H1 (cell line): Measurements from ENCODE around the gene HIVEP3. TPM values are rescaled to one million over a fixed set of nuclear protein-coding genes. Genes with fewer than 3 reads are reported as not detected.

Experiments
- CTCF ChIA-PET: fragments of 300-600 bp; sonication (Branson Sonifier 250); formaldehyde crosslinking; loops from one replicate; lab custom pipeline; 2021; ENCODE audit not compliant: partially characterized antibody; lab: Charles Lee
- POLR2A ChIA-PET: fragments of 300-600 bp; sonication (Branson Sonifier 250); formaldehyde crosslinking; loops from one replicate; lab custom pipeline; 2021; ENCODE audit warnings: inconsistent platforms; ENCODE audit not compliant: partially characterized antibody; lab: Charles Lee
- DNase-seq, 2 experiments: peaks; one replicate each; pipeline versions ENCODE4 v3.0.0 to v3.0.0-alpha.2; 2010 to 2022; ENCODE audit warnings: low spot score in 2 of 2, low read depth in 1 of 2, mixed read lengths in 1 of 2
- FAIRE-seq: peaks from 2 replicates; lab custom pipeline; 2011; peaks lifted over from hg19 to GRCh38; lab: Jason Lieb, UNC
- H2AFZ ChIP-seq: 2 replicates; pipeline ENCODE4 v1.8.1; 2012; ENCODE audit warnings: low read length, inconsistent platforms
- H2AK5ac ChIP-seq: 2 replicates; pipeline ENCODE4 v1.6.1; 2013; ENCODE audit warnings: low read depth, low read length
- H2BK120ac ChIP-seq: replicated peaks from 2 replicates; pipeline ENCODE3; 2013; ENCODE audit warnings: low read depth, low read length, inconsistent platforms
- H2BK12ac ChIP-seq: 2 replicates; pipeline ENCODE4 v1.6.1; 2013; ENCODE audit warnings: low read depth, low read length
- H2BK15ac ChIP-seq: 2 replicates; pipeline ENCODE4 v1.6.1; 2013; ENCODE audit warnings: low read length
- H2BK20ac ChIP-seq: 2 replicates; pipeline ENCODE4 v1.6.1; 2013; ENCODE audit warnings: low read length
- H2BK5ac ChIP-seq: 2 replicates; pipeline ENCODE4 v1.6.1; 2013; ENCODE audit warnings: low read depth, low read length
- H3K14ac ChIP-seq: 2 replicates; pipeline ENCODE4 v1.6.1; 2013; ENCODE audit warnings: inconsistent platforms; ENCODE audit not compliant: insufficient read length
- H3K18ac ChIP-seq: 2 replicates; pipeline ENCODE4 v1.6.1; 2013; ENCODE audit warnings: low read length; ENCODE audit errors: extremely low read depth
- H3K23ac ChIP-seq: 2 replicates; pipeline ENCODE4 v1.6.1; 2013; ENCODE audit warnings: inconsistent platforms; ENCODE audit not compliant: insufficient read length
- H3K23me2 ChIP-seq: 2 replicates; pipeline ENCODE4 v1.6.1; 2013; ENCODE audit warnings: low read depth, low read length
- H3K27ac ChIP-seq: 2 replicates; pipeline ENCODE4 v1.6.1; 2011; ENCODE audit warnings: low read depth, low read length, inconsistent platforms
- H3K27me3 ChIP-seq, 4 experiments: replicated peaks in 1 of 4; 1 replicate in 1 of 4; 2 replicates in 3 of 4; pipeline versions ENCODE4 v1.6.1 to v1.8.1; 2011 to 2013; ENCODE audit warnings: low read length in 3 of 4, mild to moderate bottlenecking in 3 of 4, inconsistent platforms in 2 of 4, mixed read lengths in 2 of 4, moderate library complexity in 1 of 4; ENCODE audit not compliant: control insufficient read depth in 3 of 4, insufficient read depth in 3 of 4; ENCODE audit errors: extremely low read depth in 1 of 4
- H3K36me3 ChIP-seq, 4 experiments: 2 replicates each; pipeline versions ENCODE4 v1.6.1 to v1.8.1; 2011 to 2013; ENCODE audit warnings: mild to moderate bottlenecking in 4 of 4, low read length in 3 of 4, moderate library complexity in 2 of 4, control low read depth in 1 of 4, inconsistent platforms in 1 of 4; ENCODE audit not compliant: insufficient read depth in 4 of 4, control insufficient read depth in 2 of 4
- H3K4ac ChIP-seq: replicated peaks from 2 replicates; pipeline ENCODE3; 2013; ENCODE audit warnings: low read length, low read depth, mixed read lengths, inconsistent platforms; ENCODE audit not compliant: insufficient read length
- H3K4me1 ChIP-seq, 4 experiments: replicated peaks in 1 of 4; 1 replicate in 1 of 4; 2 replicates in 3 of 4; pipeline versions ENCODE4 v1.6.1 to v1.8.1; 2011 to 2013; ENCODE audit warnings: low read length in 3 of 4, inconsistent platforms in 2 of 4, mixed read lengths in 1 of 4; ENCODE audit not compliant: insufficient read depth in 4 of 4, control insufficient read depth in 3 of 4
- H3K4me2 ChIP-seq, 2 experiments: 2 replicates each; pipeline versions ENCODE4 v1.6.1 to v1.8.1; 2011 to 2013; ENCODE audit warnings: low read depth in 2 of 2, low read length in 2 of 2, control low read depth in 1 of 2, inconsistent platforms in 1 of 2, mild to moderate bottlenecking in 1 of 2; ENCODE audit not compliant: insufficient read depth in 1 of 2
- H3K4me3 ChIP-seq, 4 experiments: fragments of 200-600, 300-600 bp in 1 of 4; sonication (generic), shearing (Covaris generic), sonication (Bioruptor Twin) in 1 of 4; 2 replicates each; pipeline versions ENCODE4 v1.5.1 to v1.8.1; 2011 to 2016; ENCODE audit warnings: low read length in 4 of 4, low read depth in 3 of 4, control low read depth in 2 of 4, inconsistent platforms in 2 of 4, mild to moderate bottlenecking in 2 of 4, mixed read lengths in 1 of 4, moderate library complexity in 1 of 4; ENCODE audit not compliant: insufficient read depth in 2 of 4; ENCODE audit errors: extremely low read depth in 1 of 4
- H3K56ac ChIP-seq: replicated peaks from 2 replicates; pipeline ENCODE3; 2013; ENCODE audit warnings: low read depth, mild to moderate bottlenecking, mixed read lengths, low read length, inconsistent platforms; ENCODE audit not compliant: insufficient read length
- H3K79me1 ChIP-seq: 2 replicates; pipeline ENCODE4 v1.6.1; 2013; ENCODE audit warnings: low read depth, low read length, control low read depth
- H3K79me2 ChIP-seq, 2 experiments: 2 replicates each; pipeline versions ENCODE4 v1.6.1 to v1.8.1; 2012 to 2013; ENCODE audit warnings: low read length in 2 of 2, mild to moderate bottlenecking in 2 of 2, inconsistent platforms in 1 of 2; ENCODE audit not compliant: insufficient read depth in 2 of 2, control insufficient read depth in 1 of 2
- H3K9ac ChIP-seq, 4 experiments: replicated peaks in 1 of 4; 1 replicate in 1 of 4; 2 replicates in 3 of 4; pipeline versions ENCODE4 v1.6.1 to v1.8.1; 2011 to 2013; ENCODE audit warnings: low read depth in 3 of 4, low read length in 3 of 4, control low read depth in 2 of 4, mild to moderate bottlenecking in 2 of 4, moderate library complexity in 2 of 4, inconsistent platforms in 1 of 4; ENCODE audit errors: extremely low read depth in 1 of 4
- H3K9me3 ChIP-seq, 2 experiments: 2 replicates each; pipeline versions ENCODE4 v1.6.1 to v1.8.1; 2012 to 2013; ENCODE audit warnings: mild to moderate bottlenecking in 2 of 2, moderate library complexity in 2 of 2, control low read depth in 1 of 2, inconsistent platforms in 1 of 2, low read depth in 1 of 2, low read length in 1 of 2, mixed read lengths in 1 of 2; ENCODE audit not compliant: insufficient read depth in 2 of 2
- H4K20me1 ChIP-seq, 2 experiments: replicated peaks in 1 of 2; 2 replicates each; pipeline versions ENCODE3 to v1.8.1; 2011 to 2013; ENCODE audit warnings: inconsistent platforms in 2 of 2, low read length in 2 of 2, mild to moderate bottlenecking in 1 of 2; ENCODE audit not compliant: insufficient read depth in 2 of 2, control insufficient read depth in 1 of 2
- H4K5ac ChIP-seq: 2 replicates; pipeline ENCODE4 v1.6.1; 2013; ENCODE audit warnings: low read length, low read depth, mixed read lengths, inconsistent platforms; ENCODE audit not compliant: insufficient read length
- H4K8ac ChIP-seq: 2 replicates; pipeline ENCODE4 v1.8.0; 2013; ENCODE audit warnings: mild to moderate bottlenecking, moderate library complexity, low read length, inconsistent platforms; ENCODE audit not compliant: insufficient read depth; ENCODE audit errors: extremely low read depth
- H4K91ac ChIP-seq: replicated peaks from 2 replicates; pipeline ENCODE3; 2013; ENCODE audit warnings: low read length, mixed read lengths, inconsistent platforms; ENCODE audit not compliant: insufficient read length
- BCL11A ChIP-seq, 2 experiments: IDR thresholded peaks; one replicate each; pipeline ENCODE4 v1.6.1; 2011; ENCODE audit warnings: low read depth in 2 of 2, low read length in 2 of 2, mild to moderate bottlenecking in 2 of 2
- BRCA1 ChIP-seq: IDR thresholded peaks from 2 replicates; pipeline ENCODE4 v1.6.1; 2012; ENCODE audit warnings: low read depth, low read length, improper control_type of control experiment
- CBX8 ChIP-seq: fragments of 300-800, 300-1000 bp; sonication (generic); IDR thresholded peaks from 2 replicates; pipeline ENCODE4 v1.7.1; 2016; ENCODE audit warnings: low read depth, low read length, borderline replicate concordance
- CEBPB ChIP-seq: IDR thresholded peaks from 2 replicates; pipeline ENCODE4 v1.6.1; 2012; ENCODE audit warnings: low read depth, low read length
- GABPA ChIP-seq: IDR thresholded peaks from 2 replicates; pipeline ENCODE4 v1.6.1; 2011; ENCODE audit warnings: mild to moderate bottlenecking, low read length, moderate library complexity, borderline replicate concordance; ENCODE audit not compliant: insufficient read depth
- NANOG ChIP-seq: IDR thresholded peaks from 2 replicates; pipeline ENCODE4 v1.6.1; 2011; ENCODE audit warnings: low read length, low read depth, mild to moderate bottlenecking, inconsistent platforms; ENCODE audit not compliant: insufficient read depth, poor library complexity, severe bottlenecking
- WGBS, 2 experiments: shearing (Covaris generic) in 1 of 2; methylation state at CpG; one replicate each; pipeline versions ENCODE4 v1.1.6 to v1.1.7; 2013 to 2015; ENCODE audit warnings: low lambda C conversion rate in 2 of 2, mixed read lengths in 2 of 2, inconsistent platforms in 1 of 2, low coverage in 1 of 2, missing lambda C conversion rate in 1 of 2; ENCODE audit not compliant: insufficient replicate concordance in 2 of 2, insufficient coverage in 1 of 2, insufficient read length in 1 of 2; ENCODE audit errors: extremely low coverage in 1 of 2, missing lambda C conversion rate in 1 of 2; 5-methylcytosine and 5-hydroxymethylcytosine counted together
- polyA plus RNA-seq, 7 experiments: library from polyadenylated mRNA; depleted of rRNA in 3 of 7; stranded (reverse) in 5 of 7; unstranded in 2 of 7; fragments of >200 nt in 5 of 7; fragments of 200-250 nt in 2 of 7; gene quantifications; 1 replicate in 5 of 7; 2 replicates in 1 of 7; 4 replicates in 1 of 7; pipeline versions ENCODE4 v1.2.1 to v1.2.3, GENCODE V29; 2011 to 2013; ENCODE audit warnings: missing spikeins in 2 of 7, mixed read lengths in 2 of 7
- total RNA-seq: library from RNA; stranded (reverse); fragmentation: NEBNext Ultra II Directional; extraction: Animal tissue kit (Norgen Biotek cat#: 25700); gene quantifications from 2 replicates; pipeline ENCODE4 v1.2.1, GENCODE V29; 2021
- TF ChIP-seq, protein P1 (sequence below): IDR thresholded peaks from 2 replicates; pipeline ENCODE4 v1.6.1; 2011; ENCODE audit warnings: low read length, improper control_type of control experiment
- TF ChIP-seq, protein P2 (sequence below): IDR thresholded peaks from 2 replicates; pipeline ENCODE4 v1.6.1; 2012; ENCODE audit warnings: low read length, inconsistent platforms

HIVEP3 gene
- total and polyA plus RNA-seq, 2 of the 8 experiments (the other 6 are each of a cell fraction or from before 2014, with no cell fraction given), result 0.24 to 0.69 TPM

DNA sequence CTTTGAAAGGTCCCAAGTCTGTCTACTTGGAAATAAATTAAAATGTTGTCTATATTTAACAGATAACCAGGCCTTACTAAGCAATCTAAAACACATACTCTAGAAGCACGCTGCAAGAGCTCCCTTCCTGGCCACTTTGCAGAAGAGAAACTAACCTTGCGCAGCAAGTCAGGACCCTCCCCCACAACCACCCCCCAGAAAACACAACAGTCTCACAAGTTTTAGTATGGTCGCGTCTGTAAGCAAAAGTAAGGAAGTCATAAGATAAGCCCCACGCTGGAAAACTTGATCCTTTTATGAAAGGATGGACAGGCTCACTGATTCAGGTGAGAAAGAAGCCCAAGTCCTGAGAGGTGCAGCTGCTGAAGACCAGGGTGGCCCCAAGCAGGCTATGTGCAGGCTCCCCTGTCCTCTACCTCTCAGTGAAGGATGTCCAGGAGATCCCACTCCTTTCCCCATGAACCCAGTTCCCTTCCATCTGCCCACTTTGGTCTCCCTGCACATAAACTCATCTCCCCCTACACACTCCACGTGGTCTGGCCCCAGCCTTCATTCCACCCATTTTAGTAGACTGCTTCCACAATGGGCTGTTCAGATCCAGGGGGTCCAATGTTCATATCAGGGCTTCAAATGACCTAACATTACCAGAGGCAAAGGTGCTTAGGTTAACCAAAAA is 23.8 kb downstream of the HIVEP3 start:
- 91% methylated on average over 6 of the region's 6 CpGs; no CpG with 5 or more reads in 1 of the 2 experiments for whole genome bisulfite sequencing, 2 experiments
- no peak overlapping the region for H2BK20ac ChIP-seq
- no peak overlapping the region for H4K91ac ChIP-seq
- H2BK12ac ChIP-seq, result no peak overlapping the region
- no peak overlapping the region for H2BK5ac ChIP-seq
- H3K4me2 ChIP-seq, result no peak overlapping the region
- H4K5ac ChIP-seq, result no peak overlapping the region
- no peaks in the 10 kb centered on the region for H3K9me3 ChIP-seq
- CTCF ChIA-PET, result interaction anchor here (1.2 kb wide), 1 partner anchor 140 kb away, joined by 3 read pairs; no protein-coding TSS in a partner anchor
- no peak overlapping the region for H3K9ac ChIP-seq
- H3K4me3 ChIP-seq, result no peak overlapping the region
- no peak for DNase-seq
- H3K18ac ChIP-seq, result no peak overlapping the region
- no peak overlapping the region for H2AFZ ChIP-seq
- peaks cover 0 to 1% (median 0%) of the 10 kb centered on the region in 4 experiments; a peak in 1 of 7 replicates for H3K27me3 ChIP-seq
- no peak for FAIRE-seq
- no peaks in the 10 kb centered on the region for H3K79me2 ChIP-seq
- no peak overlapping the region for H4K8ac ChIP-seq
- H2BK15ac ChIP-seq, result peak overlapping the region; percentile 83; the same call in 1 of the 2 replicates
- no peak overlapping the region for H3K23ac ChIP-seq
- TF ChIP-seq NANOG, result no peak
- TF ChIP-seq CEBPB, result no peak
- no peak for TF ChIP-seq GABPA
- TF ChIP-seq BRCA1, result no peak
- TF ChIP-seq, protein P1, sequence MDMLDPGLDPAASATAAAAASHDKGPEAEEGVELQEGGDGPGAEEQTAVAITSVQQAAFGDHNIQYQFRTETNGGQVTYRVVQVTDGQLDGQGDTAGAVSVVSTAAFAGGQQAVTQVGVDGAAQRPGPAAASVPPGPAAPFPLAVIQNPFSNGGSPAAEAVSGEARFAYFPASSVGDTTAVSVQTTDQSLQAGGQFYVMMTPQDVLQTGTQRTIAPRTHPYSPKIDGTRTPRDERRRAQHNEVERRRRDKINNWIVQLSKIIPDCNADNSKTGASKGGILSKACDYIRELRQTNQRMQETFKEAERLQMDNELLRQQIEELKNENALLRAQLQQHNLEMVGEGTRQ, result no peak
- TF ChIP-seq, protein P2, sequence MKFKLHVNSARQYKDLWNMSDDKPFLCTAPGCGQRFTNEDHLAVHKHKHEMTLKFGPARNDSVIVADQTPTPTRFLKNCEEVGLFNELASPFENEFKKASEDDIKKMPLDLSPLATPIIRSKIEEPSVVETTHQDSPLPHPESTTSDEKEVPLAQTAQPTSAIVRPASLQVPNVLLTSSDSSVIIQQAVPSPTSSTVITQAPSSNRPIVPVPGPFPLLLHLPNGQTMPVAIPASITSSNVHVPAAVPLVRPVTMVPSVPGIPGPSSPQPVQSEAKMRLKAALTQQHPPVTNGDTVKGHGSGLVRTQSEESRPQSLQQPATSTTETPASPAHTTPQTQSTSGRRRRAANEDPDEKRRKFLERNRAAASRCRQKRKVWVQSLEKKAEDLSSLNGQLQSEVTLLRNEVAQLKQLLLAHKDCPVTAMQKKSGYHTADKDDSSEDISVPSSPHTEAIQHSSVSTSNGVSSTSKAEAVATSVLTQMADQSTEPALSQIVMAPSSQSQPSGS, result no peak
- TF ChIP-seq CBX8, result no peak
- TF ChIP-seq BCL11A (IDR thresholded peaks at IDR 0.05; ENCODE audit: low read depth in 2 of 2, low read length in 2 of 2), result no peak
- TF ChIP-seq, all 59 proteins: peak for 0
- Histone ChIP-seq H2AK5ac (no peak overlapping the region), H3K4me1 (no peaks in the 10 kb centered on the region), H3K56ac (no peak overlapping the region), H3K14ac (no peak overlapping the region), H3K23me2 (no peaks in the 10 kb centered on the region), H2BK120ac (no peak overlapping the region), H3K4ac (no peak overlapping the region), H4K20me1 (no peaks in the 10 kb centered on the region), H3K27ac (no peak overlapping the region), H3K36me3 (no peaks in the 10 kb centered on the region), H3K79me1 (no peaks in the 10 kb centered on the region)
- POLR2A ChIA-PET, result no interaction called here
